Measurements from ENCODE around the gene ITGB3.
A peak's percentile ranks its signal among the peaks of the same experiment; 100 is the strongest.

Gene ITGB3

DNA sequence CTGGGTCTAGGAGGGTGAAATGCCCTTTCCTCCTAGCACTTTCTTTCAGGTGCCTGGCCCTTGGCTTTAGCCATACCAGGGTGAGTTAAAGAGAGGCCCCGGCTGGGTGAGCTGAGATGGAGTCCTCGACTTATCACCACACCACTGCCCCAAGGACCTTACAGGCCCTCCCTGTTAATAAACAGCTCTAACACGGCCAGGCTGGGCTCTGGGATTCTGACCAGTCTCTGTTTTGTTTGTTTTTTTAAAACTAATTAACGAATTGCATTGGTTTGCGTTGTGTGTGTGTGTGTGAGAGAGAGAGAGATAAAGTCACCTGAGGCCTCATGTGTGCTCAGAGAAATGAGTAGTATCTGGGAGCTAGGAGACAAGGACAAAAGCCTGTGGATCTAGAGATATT lies 30.2 kb upstream of the ITGB3 start:
- DNase-seq = no peak

DNA sequence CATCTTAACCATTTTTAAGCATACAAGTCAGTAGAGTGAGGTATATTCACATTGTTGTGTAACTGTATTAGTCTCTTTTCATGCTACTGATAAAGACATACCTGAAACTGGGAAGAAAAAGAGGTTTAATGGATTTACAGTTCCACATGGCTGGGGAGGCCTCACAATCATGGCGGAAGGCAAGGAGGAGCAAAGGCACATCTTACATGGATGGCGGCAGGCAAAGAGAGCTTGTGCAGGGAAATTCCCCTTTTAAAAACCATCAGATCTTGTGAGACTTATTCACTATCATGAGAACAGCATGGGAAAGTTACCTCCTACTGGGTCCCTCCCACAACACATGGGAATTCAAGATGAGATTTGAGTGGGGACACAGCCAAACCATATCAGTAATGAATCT lies 29.6 kb upstream of the ITGB3 start:
- peak; percentile 16 for DNase-seq

- peak; percentile 54 for DNase-seq
These were observed 28.7 kb upstream of the ITGB3 start for GRCh38 chr17:47224966-47225365.

DNA sequence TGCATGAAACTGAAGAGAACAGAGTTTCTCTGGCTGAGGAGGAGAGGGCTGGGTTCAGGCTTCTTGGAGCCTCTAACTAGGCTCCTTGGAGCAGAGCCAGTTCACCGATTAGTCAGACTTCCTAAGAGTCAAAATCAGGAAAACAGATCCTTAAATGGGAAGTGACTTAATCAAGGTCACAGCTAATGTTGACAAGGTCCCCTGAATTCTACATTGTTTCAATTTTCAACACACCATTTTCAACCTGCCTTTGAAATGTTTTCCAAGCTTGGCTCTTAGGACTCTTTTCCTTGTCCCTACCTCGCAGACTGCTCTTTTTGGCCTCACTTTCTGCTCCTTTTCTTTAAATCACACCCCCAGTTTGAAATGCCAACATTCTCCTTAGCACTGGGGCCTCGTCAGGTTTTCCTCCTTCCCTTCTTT lies 28.2 kb upstream of the ITGB3 start:
- peak; percentile 62 for DNase-seq

GRCh38 chr17:47225911-47226688 lies 27.5 kb upstream of the ITGB3 start:
- peak; percentile 32 for DNase-seq

- no peak for DNase-seq
These were observed 25.8 kb upstream of the ITGB3 start for GRCh38 chr17:47227862-47228261.

DNA sequence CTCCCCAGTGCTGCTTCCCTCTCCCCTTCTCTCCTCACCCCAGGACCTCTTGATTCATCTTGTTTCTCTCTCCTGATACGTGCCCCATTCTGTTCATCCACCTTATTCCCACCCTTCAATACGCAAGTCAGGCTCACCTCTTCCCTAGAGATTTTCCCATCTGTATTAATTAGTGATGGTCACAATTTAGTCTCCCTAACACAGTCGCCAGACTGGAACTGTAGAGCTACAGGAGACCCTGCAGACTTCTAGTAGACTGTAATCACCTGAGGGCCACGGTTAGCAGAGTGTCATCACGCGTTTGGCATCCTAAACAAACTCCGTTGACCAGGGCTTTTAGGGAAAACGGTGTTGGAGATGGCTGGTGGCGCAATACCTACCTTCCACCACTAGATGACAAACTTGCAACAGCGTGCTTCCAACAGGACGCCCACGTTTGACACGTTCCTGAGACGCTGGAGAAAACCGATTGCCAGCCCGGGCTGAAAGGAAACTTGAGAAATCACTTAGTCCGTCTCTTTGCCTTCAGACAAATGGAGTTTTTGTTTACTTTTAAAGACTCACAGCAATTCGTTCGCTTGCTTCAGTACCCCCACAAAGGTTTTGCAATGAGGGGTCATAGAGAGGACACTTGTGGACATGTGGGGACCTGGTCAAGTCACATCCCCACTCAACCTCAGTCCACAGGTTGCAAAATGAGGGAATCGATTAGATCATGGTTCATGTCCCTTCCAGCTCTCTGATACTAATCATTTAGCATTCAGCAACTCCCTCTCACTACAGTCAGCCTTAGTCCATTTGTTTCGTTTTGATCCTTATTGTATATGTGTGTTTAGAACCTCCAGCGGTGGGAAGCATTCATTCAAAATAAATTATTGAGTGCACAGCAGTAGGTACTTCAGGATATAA lies 23.8 kb upstream of the ITGB3 start:
- DNase-seq = peak; percentile 94

DNA sequence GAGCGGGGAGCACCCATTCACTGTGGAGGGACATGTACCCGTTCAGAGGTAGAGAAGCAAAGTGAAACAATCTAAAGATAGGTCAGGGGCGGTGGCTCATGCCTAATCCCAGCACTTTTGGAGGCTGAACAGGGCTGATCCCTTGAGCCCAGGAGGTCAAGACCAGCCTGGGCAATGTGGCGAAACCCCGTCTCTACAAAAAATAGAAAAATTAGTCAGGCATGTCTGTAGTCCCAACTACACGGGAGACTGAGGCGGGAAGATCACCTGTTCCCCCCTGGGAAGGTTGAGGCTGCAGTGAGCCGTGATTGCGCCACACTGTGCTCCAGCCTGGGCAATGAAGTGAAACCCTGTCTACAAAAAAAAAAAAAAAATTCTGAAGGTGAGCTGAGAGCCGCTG lies 22.8 kb upstream of the ITGB3 start:
- DNase-seq = no peak

GRCh38 chr17:47231334-47231733 lies 22.3 kb upstream of the ITGB3 start:
- no peak for DNase-seq

- DNase-seq = no peak
These were observed 21.8 kb upstream of the ITGB3 start for GRCh38 chr17:47231866-47232265.

- DNase-seq = no peak
These were observed 21.2 kb upstream of the ITGB3 start for GRCh38 chr17:47232465-47232864.

DNA sequence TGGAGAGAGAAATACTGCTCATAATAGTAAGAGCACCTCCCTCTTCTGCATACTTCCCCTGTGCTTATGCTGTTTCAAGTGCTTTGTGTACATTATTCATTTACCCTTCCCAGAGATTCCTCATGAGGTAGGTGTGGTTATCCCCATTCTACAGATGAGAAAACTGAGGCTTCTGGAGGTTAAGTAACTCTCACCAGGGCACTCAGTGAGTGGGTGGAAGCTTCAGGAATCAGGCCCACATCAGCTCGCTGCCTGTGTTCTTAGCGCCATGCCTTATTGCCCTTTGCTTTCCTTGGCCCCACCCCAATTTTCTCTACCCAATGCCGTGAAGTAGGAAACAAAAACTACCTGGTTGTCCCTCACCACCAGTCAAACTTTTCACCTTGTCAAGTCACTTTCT lies 18.1 kb upstream of the ITGB3 start:
- DNase-seq = no peak

DNA sequence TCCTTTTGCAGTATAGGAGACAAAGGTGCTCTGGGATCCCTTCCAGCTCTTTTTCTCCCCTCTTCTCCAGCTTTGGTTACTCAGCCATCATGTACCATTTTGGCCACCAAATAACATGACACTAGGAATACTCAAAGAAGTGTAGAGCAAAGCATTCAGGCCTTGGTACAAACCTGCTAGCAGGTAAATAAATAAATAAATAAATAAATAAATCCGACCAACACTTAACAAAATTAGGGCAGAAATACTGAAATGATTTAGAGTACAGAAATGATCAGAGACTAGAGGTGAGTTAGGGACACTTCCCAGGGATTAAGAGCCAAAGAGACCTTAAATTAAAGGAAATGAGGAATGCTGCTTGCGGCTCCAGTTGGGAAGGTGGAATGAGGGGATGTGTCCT lies 17.7 kb upstream of the ITGB3 start:
- no peak for DNase-seq

DNA sequence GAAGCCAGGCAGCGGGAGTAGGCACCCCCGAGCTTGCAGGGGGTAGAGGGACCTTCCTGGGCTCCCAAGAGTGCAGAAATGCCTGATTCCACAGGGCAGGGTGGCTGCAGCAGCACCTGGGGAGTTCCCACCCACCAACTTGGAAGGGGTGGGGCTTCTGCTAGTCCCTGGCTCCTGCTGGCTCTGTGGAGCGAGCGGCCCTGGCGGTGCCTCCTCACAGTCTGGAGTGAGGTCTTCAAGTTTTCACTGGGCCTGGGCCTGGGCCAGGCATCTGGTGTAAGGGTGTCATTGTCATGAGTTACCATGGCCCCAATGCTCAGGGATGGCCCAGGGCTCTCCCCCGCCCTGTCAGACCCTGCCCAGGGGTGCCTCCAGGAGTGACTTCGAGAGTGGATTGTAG lies 15.8 kb upstream of the ITGB3 start:
- no peak for DNase-seq

- DNase-seq = no peak
These were observed 15.2 kb upstream of the ITGB3 start for GRCh38 chr17:47238321-47239010.

- DNase-seq = no peak
These were observed 14.0 kb upstream of the ITGB3 start for GRCh38 chr17:47239619-47239966.

DNA sequence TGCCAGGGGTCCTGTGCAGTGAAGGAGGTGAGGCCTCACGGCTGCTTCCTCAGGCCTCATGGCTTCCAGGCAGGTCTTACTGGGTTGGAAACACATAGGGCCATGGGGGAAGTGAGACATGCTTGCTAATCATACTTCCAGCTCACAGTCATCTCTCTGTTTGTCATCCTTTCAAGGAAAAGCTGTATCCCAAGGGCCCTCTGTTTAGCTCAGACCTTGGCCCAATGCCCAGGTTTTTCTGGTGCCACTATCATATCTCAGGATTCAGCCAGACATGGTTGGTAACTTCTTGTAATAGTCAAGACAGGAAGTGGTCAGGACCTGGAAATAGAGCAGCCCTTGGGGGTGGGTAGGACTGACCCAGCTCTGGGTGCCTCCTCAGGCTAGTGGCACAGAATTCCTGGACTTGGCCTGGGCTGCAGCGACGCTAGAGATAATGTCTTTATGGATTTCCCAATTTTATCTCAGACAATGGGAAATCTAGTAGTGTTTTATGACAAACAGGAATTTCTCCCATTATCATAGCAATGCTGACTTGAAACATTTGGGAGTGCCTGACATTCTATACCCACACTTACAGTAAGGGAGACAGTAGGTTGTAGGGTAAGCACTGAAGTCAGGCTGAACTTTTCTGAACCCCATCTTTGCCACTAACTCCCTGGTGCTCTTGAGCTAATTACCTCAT lies 13.5 kb upstream of the ITGB3 start:
- DNase-seq = peak; percentile 98

GRCh38 chr17:47240806-47241205 lies 12.8 kb upstream of the ITGB3 start:
- peak; percentile 65 for DNase-seq

GRCh38 chr17:47242648-47243047 lies 11.0 kb upstream of the ITGB3 start:
- no peak for DNase-seq

DNA sequence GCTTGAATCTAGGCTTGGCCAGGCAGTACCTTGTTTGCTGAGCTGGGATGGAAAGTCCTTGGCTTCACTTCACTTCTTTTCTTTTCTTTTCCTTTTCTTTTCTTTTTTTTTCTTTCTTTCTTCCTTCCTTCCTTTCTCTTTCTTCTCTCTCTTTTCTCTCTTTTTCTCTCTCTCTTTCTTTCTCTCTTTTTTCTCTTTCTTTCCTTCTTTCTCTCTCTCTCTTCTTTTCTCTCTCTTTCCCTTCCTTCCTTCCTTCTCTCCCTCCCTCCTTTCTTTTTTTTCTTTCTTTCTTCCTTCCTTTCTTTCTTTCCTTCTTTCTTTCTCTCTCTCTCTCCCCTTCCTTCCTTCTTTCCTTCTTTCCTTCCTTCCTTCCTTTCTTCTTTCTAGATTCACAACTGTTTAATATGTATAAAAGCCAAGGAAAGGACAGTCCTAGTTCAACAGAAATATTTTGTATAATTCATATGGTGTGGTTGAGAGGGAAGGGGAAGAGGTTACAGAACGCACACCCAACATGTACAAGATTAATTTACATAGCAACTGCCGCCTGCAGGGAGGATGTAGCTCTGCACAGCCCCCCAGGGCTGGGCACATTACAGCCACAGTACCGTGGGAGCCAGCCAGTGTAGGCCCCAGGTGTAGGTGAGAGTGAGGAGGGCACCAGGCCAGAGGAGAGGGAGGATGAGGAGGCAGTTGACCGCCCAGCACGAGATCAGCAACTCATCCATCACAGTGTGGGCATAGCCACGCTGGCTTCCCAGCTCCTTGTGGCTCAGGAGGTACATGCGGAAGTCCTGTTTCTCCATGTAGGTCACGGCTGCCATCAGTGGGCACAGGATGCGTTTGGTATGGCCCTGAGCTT lies 9.7 kb upstream of the ITGB3 start:
- no peak for DNase-seq

- DNase-seq = no peak
These were observed 8.9 kb upstream of the ITGB3 start for GRCh38 chr17:47244697-47245096.

GRCh38 chr17:47246120-47246519 lies 7.5 kb upstream of the ITGB3 start:
- DNase-seq = no peak

Measured in OCI-M1 (cell line).